Stimulated activated naive CD8-positive, alpha-beta T cell treated with anti-CD3 and anti-CD28 coated beads, Interleukin-15, Interleukin-2, amounts not matched to agents 100 ng/mL and 50 ng/mL, for 24 hours (primary cell): ENCODE data around the gene CMTM4.

Source experiments
- H3K27ac Mint-ChIP-seq: one replicate; pipeline ENCODE4 v1.8.0; 2021; ENCODE audit warnings: mild to moderate bottlenecking, mixed read lengths
- H3K27me3 Mint-ChIP-seq: one replicate; pipeline ENCODE4 v1.8.0; 2021; ENCODE audit warnings: mixed read lengths
- H3K36me3 Mint-ChIP-seq: one replicate; pipeline ENCODE4 v1.8.0; 2021; ENCODE audit warnings: low read depth, mixed read lengths
- H3K4me1 Mint-ChIP-seq: one replicate; pipeline ENCODE4 v1.8.0; 2021; ENCODE audit warnings: low read depth, mixed read lengths
- H3K4me3 Mint-ChIP-seq: one replicate; pipeline ENCODE4 v1.8.0; 2021; ENCODE audit warnings: mild to moderate bottlenecking, mixed read lengths
- H3K9me3 Mint-ChIP-seq: one replicate; pipeline ENCODE4 v1.8.0; 2021; ENCODE audit warnings: mixed read lengths

CMTM4 gene

GRCh38 chr16:66696669-66697630 lies at the start of gene CMTM4:
Gene CMTM4 (minus strand): TSS chr16:66696743. CDS start chr16:66696525, 218 bp downstream.
- Mint-ChIP-seq H3K9me3 (no peaks in the 10 kb centered on the region), H3K27ac (no peak within 1 kb of the TSS), H3K4me3 (peak within 1 kb of the TSS; percentile 79), H3K36me3 (no peaks in the 10 kb centered on the region), H3K27me3 (peaks cover 20% of the 10 kb centered on the region), H3K4me1 (peaks cover 14% of the 10 kb centered on the region)

DNA sequence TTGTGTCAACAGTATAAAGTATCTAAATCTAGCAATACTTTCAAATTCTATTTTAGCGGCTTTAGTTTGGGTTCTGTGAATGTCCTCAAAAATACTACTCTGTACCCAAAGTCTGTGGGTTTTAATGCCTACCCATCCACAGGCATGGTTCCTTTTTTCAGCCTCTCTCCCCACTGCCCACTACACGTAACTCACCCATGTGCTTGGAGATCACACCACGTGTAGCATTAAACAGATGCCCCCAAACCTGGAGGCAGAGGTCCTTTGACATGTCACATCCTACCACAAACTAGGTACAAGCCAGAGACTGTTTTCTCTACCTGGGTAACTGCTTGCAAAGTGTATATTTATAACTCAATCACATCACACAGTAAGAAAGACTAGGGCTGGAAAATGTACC lies 49.5 kb upstream of the CMTM4 start:
- Mint-ChIP-seq H3K4me3 (no peak overlapping the region), H3K9me3 (no peaks in the 10 kb centered on the region), H3K36me3 (peaks cover 43% of the 10 kb centered on the region), H3K27me3 (no peaks in the 10 kb centered on the region), H3K27ac (no peak overlapping the region), H3K4me1 (peaks cover 39% of the 10 kb centered on the region)

- peaks cover 20% of the 10 kb centered on the region for H3K4me1 Mint-ChIP-seq
- no peak overlapping the region for H3K4me3 Mint-ChIP-seq
- no peak overlapping the region for H3K27ac Mint-ChIP-seq
- H3K27me3 Mint-ChIP-seq, result no peaks in the 10 kb centered on the region
- H3K9me3 Mint-ChIP-seq, result no peaks in the 10 kb centered on the region
- H3K36me3 Mint-ChIP-seq, result peaks cover 53% of the 10 kb centered on the region
Observed at GRCh38 chr16:66741950-66742808, 45.6 kb upstream of the CMTM4 start.

DNA sequence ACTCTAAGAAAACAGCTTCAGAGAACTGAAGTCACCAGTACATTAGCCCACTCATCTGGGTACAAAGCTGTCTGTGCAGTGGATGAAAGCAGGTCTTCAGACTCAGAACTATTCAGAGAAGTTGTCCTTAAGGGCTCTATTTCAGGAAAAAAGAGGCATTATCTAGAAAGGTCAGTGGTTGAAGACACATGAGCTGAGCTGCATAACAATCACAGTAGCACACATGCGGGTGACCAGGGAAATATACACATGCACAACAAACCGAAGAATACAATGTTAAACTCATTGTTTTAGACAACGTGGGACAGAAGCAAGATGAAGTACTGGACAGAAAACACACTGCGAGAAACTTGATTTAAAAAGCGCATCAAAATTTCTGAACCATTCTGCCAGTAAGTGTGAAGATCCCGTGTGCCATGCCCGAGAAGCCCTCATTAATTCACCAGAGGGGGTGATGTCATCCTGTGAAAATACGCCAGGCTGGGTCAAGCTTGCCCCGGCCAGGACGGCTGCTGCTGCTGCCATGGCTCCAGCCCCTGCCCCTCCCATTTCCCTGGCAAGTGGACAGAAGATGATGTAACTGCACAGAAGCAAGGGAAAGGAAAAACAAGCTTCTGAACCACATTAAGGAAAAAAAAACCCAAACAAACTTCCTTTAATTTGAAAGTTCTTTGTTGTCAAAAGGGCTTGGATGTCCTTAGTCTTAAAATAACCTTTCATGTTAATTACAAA lies 44.8 kb upstream of the CMTM4 start:
- H3K36me3 Mint-ChIP-seq, result peaks cover 53% of the 10 kb centered on the region
- no peaks in the 10 kb centered on the region for H3K9me3 Mint-ChIP-seq
- no peak overlapping the region for H3K4me3 Mint-ChIP-seq
- H3K27me3 Mint-ChIP-seq, result no peaks in the 10 kb centered on the region
- H3K27ac Mint-ChIP-seq, result no peak overlapping the region
- peaks cover 12% of the 10 kb centered on the region for H3K4me1 Mint-ChIP-seq

DNA sequence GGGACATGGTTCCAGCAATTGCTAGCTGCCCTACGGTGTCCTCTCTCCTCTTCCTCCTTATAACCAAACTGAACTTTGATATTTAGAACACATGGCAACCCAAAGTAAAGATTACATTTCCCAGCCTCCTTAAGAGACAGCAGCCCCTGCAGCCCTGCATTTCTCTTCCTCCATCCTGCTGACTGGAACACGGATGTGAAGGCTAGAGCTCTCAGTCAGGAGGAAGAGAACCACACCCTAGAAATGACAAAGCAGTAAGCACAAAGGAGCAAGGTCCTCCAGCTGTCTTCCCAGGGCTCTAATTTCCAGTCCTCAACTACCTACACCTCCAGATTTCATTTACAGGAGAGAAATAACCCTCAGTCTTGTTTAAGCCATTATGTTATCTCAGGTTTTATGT lies 44.0 kb upstream of the CMTM4 start:
- Mint-ChIP-seq H3K4me1 (peaks cover 14% of the 10 kb centered on the region), H3K27ac (no peak overlapping the region), H3K4me3 (no peak overlapping the region), H3K36me3 (peaks cover 56% of the 10 kb centered on the region), H3K27me3 (no peaks in the 10 kb centered on the region), H3K9me3 (no peaks in the 10 kb centered on the region)

DNA sequence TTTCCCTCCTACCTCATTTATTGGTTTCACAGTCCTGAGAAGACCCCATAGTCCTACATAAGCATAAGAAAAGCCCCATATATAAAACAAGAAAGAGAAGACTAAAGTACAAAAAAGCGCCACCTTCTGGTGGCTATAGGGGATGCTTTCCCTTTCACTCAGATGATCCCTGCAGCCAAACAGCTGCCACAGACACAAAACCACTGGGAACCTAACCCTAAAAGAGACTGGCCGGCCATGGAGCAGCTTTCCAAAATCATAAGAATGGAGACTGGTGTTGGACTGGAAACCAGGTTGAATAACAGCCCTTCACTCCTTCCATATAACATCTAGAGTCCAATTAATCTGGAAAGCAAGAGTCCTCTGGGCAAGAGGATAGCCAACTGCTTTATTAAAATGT lies 43.5 kb upstream of the CMTM4 start:
- Mint-ChIP-seq H3K36me3 (peaks cover 61% of the 10 kb centered on the region), H3K9me3 (no peaks in the 10 kb centered on the region), H3K4me1 (peaks cover 14% of the 10 kb centered on the region), H3K27me3 (no peaks in the 10 kb centered on the region), H3K27ac (no peak overlapping the region), H3K4me3 (no peak overlapping the region)

GRCh38 chr16:66735891-66736290 lies 39.3 kb upstream of the CMTM4 start:
- H3K27ac Mint-ChIP-seq, result no peak overlapping the region
- H3K4me3 Mint-ChIP-seq, result no peak overlapping the region
- H3K36me3 Mint-ChIP-seq, result peaks cover 72% of the 10 kb centered on the region

GRCh38 chr16:66731101-66731500 lies 34.6 kb upstream of the CMTM4 start:
- Mint-ChIP-seq H3K27me3 (no peaks in the 10 kb centered on the region), H3K9me3 (no peaks in the 10 kb centered on the region), H3K27ac (no peak overlapping the region), H3K36me3 (peaks cover 66% of the 10 kb centered on the region), H3K4me3 (no peak overlapping the region), H3K4me1 (peaks cover 4% of the 10 kb centered on the region)

More at GRCh38 chr16:66735891-66736290, 39.3 kb upstream of the CMTM4 start:
- Mint-ChIP-seq H3K9me3 (no peaks in the 10 kb centered on the region), H3K27me3 (no peaks in the 10 kb centered on the region), H3K4me1 (peaks cover 14% of the 10 kb centered on the region)

- Mint-ChIP-seq H3K36me3 (peaks cover 63% of the 10 kb centered on the region), H3K9me3 (no peaks in the 10 kb centered on the region), H3K27me3 (no peaks in the 10 kb centered on the region), H3K4me1 (no peaks in the 10 kb centered on the region), H3K27ac (no peak overlapping the region), H3K4me3 (no peak overlapping the region)
Observed at GRCh38 chr16:66728804-66729203, 32.3 kb upstream of the CMTM4 start.

GRCh38 chr16:66728117-66728787 lies 31.7 kb upstream of the CMTM4 start:
- H3K4me1 Mint-ChIP-seq, result no peaks in the 10 kb centered on the region
- H3K27me3 Mint-ChIP-seq, result no peaks in the 10 kb centered on the region
- H3K36me3 Mint-ChIP-seq, result peaks cover 63% of the 10 kb centered on the region
- H3K4me3 Mint-ChIP-seq, result no peak overlapping the region
- no peaks in the 10 kb centered on the region for H3K9me3 Mint-ChIP-seq
- H3K27ac Mint-ChIP-seq, result no peak overlapping the region

DNA sequence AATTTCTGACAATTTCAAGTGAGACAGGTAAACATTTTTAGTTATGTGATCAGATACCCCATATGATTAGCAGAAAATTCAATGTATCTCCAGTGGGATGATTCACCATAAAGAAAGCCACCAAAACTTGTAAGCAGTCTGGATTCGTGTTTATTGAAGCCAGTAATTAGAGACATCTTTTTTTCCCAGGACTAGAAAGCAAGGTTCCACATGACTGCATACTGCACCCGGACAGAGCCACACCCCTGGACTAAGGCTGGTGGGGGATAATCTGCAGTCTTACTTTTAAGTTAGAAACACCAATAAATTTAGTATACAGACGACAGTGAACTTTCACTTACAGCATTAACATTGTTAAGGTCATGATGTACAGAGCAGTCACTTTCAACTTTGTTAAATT lies 24.2 kb upstream of the CMTM4 start:
- Mint-ChIP-seq H3K4me1 (no peaks in the 10 kb centered on the region), H3K27me3 (no peaks in the 10 kb centered on the region), H3K4me3 (no peak overlapping the region), H3K36me3 (peaks cover 42% of the 10 kb centered on the region), H3K27ac (no peak overlapping the region), H3K9me3 (no peaks in the 10 kb centered on the region)

DNA sequence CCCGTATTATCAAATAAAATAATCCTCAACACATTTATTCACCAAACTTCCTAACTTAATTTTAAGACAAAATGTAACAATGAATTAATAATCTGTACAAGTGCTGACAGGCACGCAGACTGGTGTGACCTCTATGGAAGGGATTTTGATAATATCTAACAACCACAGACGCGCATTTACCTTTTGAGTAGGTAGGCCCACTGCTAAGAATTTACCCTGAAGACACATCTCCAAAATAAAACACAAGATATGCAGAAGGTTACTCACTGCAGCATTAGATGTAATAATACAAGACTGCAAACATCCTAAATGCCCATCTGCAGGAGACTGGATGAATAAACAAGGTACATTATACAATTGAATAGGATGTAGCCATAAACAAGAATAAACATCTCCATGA lies 22.7 kb upstream of the CMTM4 start:
- H3K4me3 Mint-ChIP-seq, result no peak overlapping the region
- no peaks in the 10 kb centered on the region for H3K9me3 Mint-ChIP-seq
- H3K4me1 Mint-ChIP-seq, result no peaks in the 10 kb centered on the region
- no peaks in the 10 kb centered on the region for H3K27me3 Mint-ChIP-seq
- H3K27ac Mint-ChIP-seq, result no peak overlapping the region
- peaks cover 33% of the 10 kb centered on the region for H3K36me3 Mint-ChIP-seq

DNA sequence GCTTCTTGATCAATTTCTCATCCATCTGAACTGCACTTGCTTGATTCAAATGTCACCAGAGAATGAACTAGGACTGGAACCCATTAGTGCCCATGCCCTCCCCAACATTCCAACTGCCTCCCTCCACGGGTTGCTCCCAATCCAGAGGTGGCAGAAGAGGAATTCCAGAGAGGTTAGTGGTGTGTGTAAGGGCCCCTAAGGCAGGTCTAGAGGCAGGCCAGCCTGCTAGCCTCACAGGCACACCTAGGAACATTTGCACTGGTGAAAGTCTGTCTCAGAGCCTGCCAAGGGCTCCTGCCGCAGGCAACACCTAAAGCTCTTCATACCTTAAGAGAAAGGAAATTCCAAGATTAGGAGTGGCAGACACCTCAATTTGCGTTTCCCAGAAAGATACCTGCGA lies 21.2 kb upstream of the CMTM4 start:
- no peak overlapping the region for H3K27ac Mint-ChIP-seq
- H3K36me3 Mint-ChIP-seq, result peaks cover 19% of the 10 kb centered on the region
- no peaks in the 10 kb centered on the region for H3K9me3 Mint-ChIP-seq
- no peaks in the 10 kb centered on the region for H3K4me1 Mint-ChIP-seq
- H3K27me3 Mint-ChIP-seq, result no peaks in the 10 kb centered on the region
- H3K4me3 Mint-ChIP-seq, result no peak overlapping the region

DNA sequence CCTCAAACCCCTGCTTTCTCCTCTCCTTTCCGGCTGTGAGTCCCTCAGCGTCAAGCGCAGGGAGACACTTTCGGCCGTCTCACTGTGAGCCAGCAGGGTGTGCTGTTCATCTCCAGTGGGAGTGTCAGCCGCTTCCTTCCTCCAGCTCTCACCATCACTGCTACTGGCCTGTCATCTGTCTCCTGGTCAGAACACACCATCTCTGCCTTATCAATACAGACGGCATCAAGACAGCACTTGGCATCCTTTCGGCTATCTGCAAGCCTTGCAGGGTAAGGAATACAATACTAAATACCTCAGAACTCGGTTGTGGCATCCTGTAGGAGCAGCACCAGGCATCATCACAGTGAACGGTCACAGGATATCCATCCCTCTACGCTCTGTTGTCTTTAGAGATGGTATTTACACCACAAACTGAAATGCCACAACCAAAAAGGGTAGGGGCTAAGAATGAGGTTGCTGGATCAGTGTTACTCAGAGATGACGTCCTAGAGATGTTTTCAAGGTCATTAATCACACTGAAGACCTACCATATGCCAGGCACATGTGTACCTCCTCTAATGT lies 20.7 kb upstream of the CMTM4 start:
- Mint-ChIP-seq H3K4me1 (no peaks in the 10 kb centered on the region), H3K27ac (no peak overlapping the region), H3K4me3 (no peak overlapping the region), H3K9me3 (no peaks in the 10 kb centered on the region), H3K27me3 (no peaks in the 10 kb centered on the region), H3K36me3 (peaks cover 18% of the 10 kb centered on the region)
